Adrenal gland (tissue), 5 donors: ENCODE results near the gene SLC8A3.

Experiments
- CTCF ChIP-seq, 6 experiments: fragments of 450-650 bp in 4 of 6; fragments of 200-600 bp in 2 of 6; sonication (generic) in 1 of 6; IDR thresholded peaks; 1 replicate in 5 of 6; 2 replicates in 1 of 6; pipeline versions ENCODE4 v1.5.1 to v1.8.0; 2016 to 2021; ENCODE audit warnings: antibody characterized with exemption in 6 of 6, mild to moderate bottlenecking in 2 of 6, moderate library complexity in 1 of 6
- POLR2A ChIP-seq, 2 donors: fragments of 450-650 bp; IDR thresholded peaks; one replicate each; pipeline ENCODE4 v1.6.1; 2017; ENCODE audit warnings: antibody characterized with exemption in 2 of 2, mild to moderate bottlenecking in 2 of 2, moderate library complexity in 1 of 2
- donor health status: DM: no; HTN: no; CAD: no.

GRCh38 chr14:70064136-70064865 is 124.5 kb downstream of the SLC8A3 start:
- TF ChIP-seq POLR2A (IDR thresholded peaks at IDR 0.05) (no peak), CTCF (IDR thresholded peaks at IDR 0.05) (no peak)
